ENCODE measurements around the gene ZNF778. TPM values are rescaled to one million over a fixed set of nuclear protein-coding genes. Genes with fewer than 3 reads are reported as not detected.

ZNF778 gene
- total RNA-seq, 3 donors from 2014 or later: 4.7 to 8.8 (median 7.2) TPM

- DNase-seq (peak in 2 of 3 donors; percentile 19 to 48), ATAC-seq (no peak)
- H3K4me1 ChIP-seq (ENCODE audit: low read depth): peaks cover 13% of the 10 kb centered on the region
- H3K4me3 ChIP-seq: no peak overlapping the region
- no peaks in the 10 kb centered on the region for H3K36me3 ChIP-seq (ENCODE audit: low read depth)
- no peak for TF ChIP-seq CTCF (IDR thresholded peaks at IDR 0.05)
- intact Hi-C loops (cut with DNase I, micrococcal nuclease): no loop called here
- no peaks in the 10 kb centered on the region for H3K9me3 ChIP-seq
Measured at GRCh38 chr16:89197633-89198416, 19.7 kb upstream of the ZNF778 start.

GRCh38 chr16:89198417-89199240 lies 18.9 kb upstream of the ZNF778 start:
- peak in 2 of 3 donors; percentile 15 to 50 for DNase-seq
- no peaks in the 10 kb centered on the region for H3K36me3 ChIP-seq (ENCODE audit: low read depth)
- TF ChIP-seq CTCF (IDR thresholded peaks at IDR 0.05): no peak
- ATAC-seq: no peak
- intact Hi-C loops (cut with DNase I, micrococcal nuclease): no loop called here
- no peaks in the 10 kb centered on the region for H3K9me3 ChIP-seq
- H3K4me1 ChIP-seq (ENCODE audit: low read depth): peaks cover 13% of the 10 kb centered on the region
- H3K4me3 ChIP-seq: no peak overlapping the region

- ATAC-seq (no peak), DNase-seq (peak in 2 of 3 donors; percentile 27 to 43)
- no peak overlapping the region for H3K4me3 ChIP-seq
- H3K36me3 ChIP-seq (ENCODE audit: low read depth): no peaks in the 10 kb centered on the region
- H3K4me1 ChIP-seq (ENCODE audit: low read depth): peaks cover 13% of the 10 kb centered on the region
- H3K9me3 ChIP-seq: no peaks in the 10 kb centered on the region
- intact Hi-C loops (cut with DNase I, micrococcal nuclease): no loop called here
- TF ChIP-seq CTCF (IDR thresholded peaks at IDR 0.05): no peak
Measured at GRCh38 chr16:89199241-89200123, 18.0 kb upstream of the ZNF778 start.

GRCh38 chr16:89200124-89200849 lies 17.2 kb upstream of the ZNF778 start, which contains the start of gene SLC22A31:
TSS of gene SLC22A31 (minus strand) at chr16:89200537. CDS start at chr16:89200501, 36 bp downstream.
- Histone ChIP-seq H3K4me1 (ENCODE audit: low read depth) (peaks cover 13% of the 10 kb centered on the region), H3K9me3 (no peaks in the 10 kb centered on the region), H3K4me3 (no peak within 1 kb of the TSS), H3K36me3 (ENCODE audit: low read depth) (no peaks in the 10 kb centered on the region)
- ATAC-seq: no peak
- no peak for TF ChIP-seq CTCF (IDR thresholded peaks at IDR 0.05)
- intact Hi-C loops (cut with DNase I, micrococcal nuclease): no loop called here
- DNase-seq: peak in 1 of 3 donors; percentile 50
